GM12878 (cell line): Measurements from ENCODE around the gene RASAL2. TPM values are rescaled to one million over a fixed set of nuclear protein-coding genes. Genes with fewer than 3 reads are reported as not detected.

Source experiments
- ATAC-seq: fragments of 200-7000 bp; cut with Tn5 transposase; 3 replicates; pipeline ENCODE4 v1.9.1; 2020; ENCODE audit warnings: mild to moderate bottlenecking, moderate library complexity
- BruUV-seq: library from RNA; stranded (reverse); fragments of 400-500 nt; replicated peaks from 2 replicates; lab custom pipeline; 2021; lab: Mats Ljungman, UMichigan
- CTCF ChIA-PET: fragments of 300-600 bp; sonication (Branson Sonifier 250); formaldehyde crosslinking; extraction: SDS; loops from one replicate; lab custom pipeline; 2021; ENCODE audit warnings: inconsistent platforms; lab: Yijun Ruan, JAX
- POLR2A ChIA-PET: fragments of 350-600 bp; formaldehyde crosslinking; extraction: SDS; loops from one replicate; lab custom pipeline; 2021; ENCODE audit warnings: inconsistent platforms; lab: Charles Lee
- RAD21 ChIA-PET: fragments of 300-600 bp; sonication (Branson Sonifier 250); formaldehyde crosslinking; loops from one replicate; lab custom pipeline; 2023; ENCODE audit warnings: antibody characterized with exemption; ENCODE audit not compliant: unreplicated experiment; lab: Charles Lee
- SMC1A ChIA-PET: fragments of 300-600 bp; sonication (Branson Sonifier 250); formaldehyde crosslinking; loops from one replicate; lab custom pipeline; 2023; ENCODE audit not compliant: unreplicated experiment, uncharacterized antibody; lab: Charles Lee
- DNase-seq: peaks from one replicate; pipeline ENCODE4 v3.0.0-alpha.2; 2011; ENCODE audit warnings: low read depth, low spot score
- FAIRE-seq: peaks from 3 replicates; lab custom pipeline; 2011; peaks lifted over from hg19 to GRCh38; lab: Jason Lieb, UNC
- H2AFZ ChIP-seq: 2 replicates; pipeline ENCODE4 v1.6.0; 2011; ENCODE audit warnings: low read depth, low read length, control low read depth; ENCODE audit not compliant: control insufficient read depth
- H3K27ac ChIP-seq: 2 replicates; pipeline ENCODE4 v1.5.1; 2011; ENCODE audit warnings: control low read depth; ENCODE audit not compliant: control insufficient read depth, insufficient read depth
- H3K27me3 ChIP-seq, 2 experiments: replicated peaks in 1 of 2; 2 replicates each; pipeline versions ENCODE4 v1.6.0 to v1.6.1; 2011; ENCODE audit warnings: low read length in 1 of 2; ENCODE audit not compliant: control insufficient read depth in 2 of 2, insufficient read depth in 2 of 2
- H3K36me3 ChIP-seq, 2 experiments: 2 replicates each; pipeline ENCODE4 v1.5.1; 2011; ENCODE audit warnings: low read length in 1 of 2; ENCODE audit not compliant: control insufficient read depth in 2 of 2, insufficient read depth in 2 of 2
- H3K4me1 ChIP-seq: 2 replicates; pipeline ENCODE4 v1.6.1; 2011; ENCODE audit warnings: mild to moderate bottlenecking, low read length, moderate library complexity, mixed read lengths; ENCODE audit not compliant: control insufficient read depth, insufficient read depth
- H3K4me2 ChIP-seq: 2 replicates; pipeline ENCODE4 v1.6.0; 2011; ENCODE audit warnings: control low read depth; ENCODE audit not compliant: control insufficient read depth, insufficient read depth
- H3K4me3 ChIP-seq: fragments of 200-600 bp; sonication (generic); 2 replicates; pipeline ENCODE4 v1.5.1; 2016
- H3K79me2 ChIP-seq: 2 replicates; pipeline ENCODE4 v1.6.0; 2011; ENCODE audit warnings: low read length; ENCODE audit not compliant: control insufficient read depth, insufficient read depth
- H3K9ac ChIP-seq: 2 replicates; pipeline ENCODE4 v1.8.0; 2011; ENCODE audit warnings: low read length, control low read depth, mixed read lengths; ENCODE audit not compliant: control insufficient read depth, insufficient read depth
- H3K9me3 ChIP-seq: replicated peaks from 3 replicates; pipeline ENCODE4 v1.5.1; 2011; ENCODE audit warnings: mild to moderate bottlenecking, low read length; ENCODE audit not compliant: control insufficient read depth, insufficient read depth
- H4K20me1 ChIP-seq: 2 replicates; pipeline ENCODE4 v1.6.0; 2011; ENCODE audit not compliant: control insufficient read depth, insufficient read depth
- E2F8 ChIP-seq: fragments of 450-650 bp; IDR thresholded peaks from 2 replicates; pipeline ENCODE4 v1.6.1; 2018; ENCODE audit warnings: mild to moderate bottlenecking, low read depth, moderate library complexity; ENCODE audit not compliant: partially characterized antibody
- LARP7 ChIP-seq: fragments of 450-650 bp; IDR thresholded peaks from 2 replicates; pipeline ENCODE4 v1.6.1; 2017; ENCODE audit warnings: mild to moderate bottlenecking
- MEF2B ChIP-seq: fragments of 450-650 bp; IDR thresholded peaks from 2 replicates; pipeline ENCODE4 v1.6.1; 2018; ENCODE audit warnings: mild to moderate bottlenecking, moderate library complexity; ENCODE audit not compliant: partially characterized antibody, poor library complexity, severe bottlenecking
- MLLT1 ChIP-seq: fragments of 450-650 bp; IDR thresholded peaks from 2 replicates; pipeline ENCODE4 v1.6.1; 2016; ENCODE audit warnings: mild to moderate bottlenecking
- NFXL1 ChIP-seq: fragments of 450-650 bp; IDR thresholded peaks from 2 replicates; pipeline ENCODE4 v1.6.1; 2017; ENCODE audit warnings: antibody characterized with exemption, mild to moderate bottlenecking, borderline replicate concordance
- POLR2AphosphoS5 ChIP-seq: IDR thresholded peaks from 2 replicates; pipeline ENCODE4 v1.6.1; 2011; ENCODE audit warnings: mild to moderate bottlenecking, low read length, inconsistent platforms
- RFX5 ChIP-seq: IDR thresholded peaks from 2 replicates; pipeline ENCODE4 v1.6.1; 2011; ENCODE audit warnings: low read depth, low read length, improper control_type of control experiment
- SKIL ChIP-seq: fragments of 450-650 bp; IDR thresholded peaks from 2 replicates; pipeline ENCODE4 v1.6.1; 2017; ENCODE audit warnings: mild to moderate bottlenecking, low read depth, inconsistent platforms; ENCODE audit not compliant: poor library complexity, severe bottlenecking
- ZNF207 ChIP-seq: fragments of 450-650 bp; IDR thresholded peaks from 2 replicates; pipeline ENCODE4 v1.6.1; 2014; ENCODE audit warnings: antibody characterized with exemption, mild to moderate bottlenecking, borderline replicate concordance
- ZZZ3 ChIP-seq: IDR thresholded peaks from 2 replicates; pipeline ENCODE4 v1.6.1; 2011; ENCODE audit warnings: low read depth; ENCODE audit not compliant: control insufficient read depth, insufficient read length
- WGBS: methylation state at CpG from one replicate; pipeline ENCODE4 v1.1.6; 2016; ENCODE audit warnings: low lambda C conversion rate; ENCODE audit not compliant: insufficient replicate concordance, insufficient coverage; ENCODE audit errors: missing lambda C conversion rate; 5-methylcytosine and 5-hydroxymethylcytosine counted together
- in situ Hi-C: fragments of 300-500 bp; cut with MboI; formaldehyde crosslinking; loops from 9 replicates; pipeline ENCODE4 v1.14.3; 2018; ENCODE audit warnings: mixed read lengths
- intact Hi-C: fragments of 100-400 bp; cut with micrococcal nuclease; formaldehyde crosslinking; loops from one replicate; pipeline ENCODE4 v1.14.2; 2022; ENCODE audit not compliant: unreplicated experiment
- polyA plus RNA-seq, 11 experiments: library from polyadenylated mRNA; depleted of rRNA in 4 of 11; unstranded in 6 of 11; stranded (reverse) in 5 of 11; fragments of >200 nt; fragmentation: Nextera tagmentation in 4 of 11; fragmentation: Illumina TruSeq in 1 of 11; extraction: Ambion mirVana in 4 of 11; extraction: Trizol in 1 of 11; gene quantifications; 1 replicate in 1 of 11; 2 replicates in 10 of 11; pipeline versions ENCODE4 v1.2.1 to v1.2.3, GENCODE V29; 2011 to 2016; ENCODE audit warnings: inconsistent platforms in 2 of 11, missing spikeins in 2 of 11, low read depth in 1 of 11
- total RNA-seq, 4 experiments: library from RNA; depleted of rRNA in 3 of 4; stranded (reverse); fragments of >200 nt in 3 of 4; fragmentation: Illumina TruSeq in 1 of 4; extraction: Trizol in 1 of 4; gene quantifications; 2 replicates each; pipeline versions ENCODE4 v1.2.1 to v1.2.3, GENCODE V29; 2013 to 2021
- TF ChIP-seq, protein P1 (sequence below): fragments of 450-650 bp; formaldehyde crosslinking; IDR thresholded peaks from 2 replicates; pipeline ENCODE4 v1.4.0; 2020; ENCODE audit warnings: mild to moderate bottlenecking, moderate library complexity

The RASAL2 gene
- total and polyA plus RNA-seq, 10 of the 15 experiments (the other 5 are each of a cell fraction or from before 2014, with no cell fraction given), result 0.02 to 6.9 (median 0.17) TPM; not detected in 1

- SMC1A ChIA-PET, result no interaction called here
- BruUV-seq, result no TSS peak
- Histone ChIP-seq H3K79me2 (no peaks in the 10 kb centered on the region), H3K9ac (no peak overlapping the region), H3K36me3 (no peaks in the 10 kb centered on the region), H3K4me2 (no peak overlapping the region), H3K27me3 (no peaks in the 10 kb centered on the region), H3K27ac (no peak overlapping the region), H3K9me3 (no peaks in the 10 kb centered on the region), H3K4me1 (no peaks in the 10 kb centered on the region), H2AFZ (no peak overlapping the region), H3K4me3 (no peak overlapping the region)
- intact Hi-C loops, result no loop called here
- POLR2A ChIA-PET, result no interaction called here
- in situ Hi-C loops, result no loop called here
- RAD21 ChIA-PET, result no interaction called here
- CTCF ChIA-PET, result no interaction called here
- 43% methylated on average over 3 of the region's 4 CpGs for WGBS
- DNase-seq (no peak), FAIRE-seq (no peak), ATAC-seq (no peak)
- TF ChIP-seq NFXL1, result no peak
- no peak for TF ChIP-seq MEF2B
- TF ChIP-seq ZNF207, result no peak
- TF ChIP-seq LARP7, result no peak
- no peak for TF ChIP-seq POLR2AphosphoS5
- TF ChIP-seq MLLT1, result no peak
- TF ChIP-seq RFX5, result no peak
- no peak for TF ChIP-seq ZZZ3
- no peak for TF ChIP-seq E2F8
- TF ChIP-seq, protein P1, sequence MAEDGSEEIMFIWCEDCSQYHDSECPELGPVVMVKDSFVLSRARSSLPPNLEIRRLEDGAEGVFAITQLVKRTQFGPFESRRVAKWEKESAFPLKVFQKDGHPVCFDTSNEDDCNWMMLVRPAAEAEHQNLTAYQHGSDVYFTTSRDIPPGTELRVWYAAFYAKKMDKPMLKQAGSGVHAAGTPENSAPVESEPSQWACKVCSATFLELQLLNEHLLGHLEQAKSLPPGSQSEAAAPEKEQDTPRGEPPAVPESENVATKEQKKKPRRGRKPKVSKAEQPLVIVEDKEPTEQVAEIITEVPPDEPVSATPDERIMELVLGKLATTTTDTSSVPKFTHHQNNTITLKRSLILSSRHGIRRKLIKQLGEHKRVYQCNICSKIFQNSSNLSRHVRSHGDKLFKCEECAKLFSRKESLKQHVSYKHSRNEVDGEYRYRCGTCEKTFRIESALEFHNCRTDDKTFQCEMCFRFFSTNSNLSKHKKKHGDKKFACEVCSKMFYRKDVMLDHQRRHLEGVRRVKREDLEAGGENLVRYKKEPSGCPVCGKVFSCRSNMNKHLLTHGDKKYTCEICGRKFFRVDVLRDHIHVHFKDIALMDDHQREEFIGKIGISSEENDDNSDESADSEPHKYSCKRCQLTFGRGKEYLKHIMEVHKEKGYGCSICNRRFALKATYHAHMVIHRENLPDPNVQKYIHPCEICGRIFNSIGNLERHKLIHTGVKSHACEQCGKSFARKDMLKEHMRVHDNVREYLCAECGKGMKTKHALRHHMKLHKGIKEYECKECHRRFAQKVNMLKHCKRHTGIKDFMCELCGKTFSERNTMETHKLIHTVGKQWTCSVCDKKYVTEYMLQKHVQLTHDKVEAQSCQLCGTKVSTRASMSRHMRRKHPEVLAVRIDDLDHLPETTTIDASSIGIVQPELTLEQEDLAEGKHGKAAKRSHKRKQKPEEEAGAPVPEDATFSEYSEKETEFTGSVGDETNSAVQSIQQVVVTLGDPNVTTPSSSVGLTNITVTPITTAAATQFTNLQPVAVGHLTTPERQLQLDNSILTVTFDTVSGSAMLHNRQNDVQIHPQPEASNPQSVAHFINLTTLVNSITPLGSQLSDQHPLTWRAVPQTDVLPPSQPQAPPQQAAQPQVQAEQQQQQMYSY (CRISPR knock-in tag), result no peak
- TF ChIP-seq SKIL, result no peak
- TF ChIP-seq, all 136 proteins: peak for 0
- no peaks in the 10 kb centered on the region for H4K20me1 ChIP-seq
Observed at GRCh38 chr1:178399177-178399728, 305.3 kb downstream of the RASAL2 start.
